Endometrium (tissue), 2 donors: ENCODE data around the gene MAP3K12.

Experiments
- FAIRE-seq: peaks from 2 replicates; lab custom pipeline; 2012; peaks lifted over from hg19 to GRCh38; lab: Jason Lieb, UNC
- donor health status: control.
- donor health status: control.

The MAP3K12 gene

GRCh38 chr12:53507603-53507885 is 8.3 kb upstream of the MAP3K12 start:
- no peak for FAIRE-seq

GRCh38 chr12:53506881-53507602 is 7.8 kb upstream of the MAP3K12 start, which contains the start of gene NPFF:
Gene NPFF (minus strand): TSS chr12:53507484. CDS start chr12:53507474, 10 bp downstream.
- no peak for FAIRE-seq

- FAIRE-seq, result no peak
These were observed 7.2 kb upstream of the MAP3K12 start for GRCh38 chr12:53506450-53506785.

- FAIRE-seq, result no peak
These were observed 6.5 kb upstream of the MAP3K12 start for GRCh38 chr12:53505555-53506449.

- FAIRE-seq, result no peak
These were observed 5.8 kb upstream of the MAP3K12 start for GRCh38 chr12:53505086-53505485.

- FAIRE-seq, result no peak
These were observed 5.0 kb upstream of the MAP3K12 start for GRCh38 chr12:53504004-53504920.

GRCh38 chr12:53502983-53503728 is 3.9 kb upstream of the MAP3K12 start:
- FAIRE-seq, result no peak

- FAIRE-seq, result no peak
These were observed 3.1 kb upstream of the MAP3K12 start for GRCh38 chr12:53502331-53502730.

GRCh38 chr12:53501615-53502181 is 2.4 kb upstream of the MAP3K12 start:
- FAIRE-seq, result no peak

GRCh38 chr12:53500776-53501614 is 1.7 kb upstream of the MAP3K12 start, which contains the start of gene TARBP2:
Gene TARBP2 (plus strand): TSS chr12:53501283. CDS start chr12:53501409, 126 bp downstream.
- peak; percentile 95 for FAIRE-seq

- no peak for FAIRE-seq
These were observed 1.0 kb upstream of the MAP3K12 start for GRCh38 chr12:53500142-53500775.

GRCh38 chr12:53498235-53498630 is 1.0 kb downstream of the MAP3K12 start:
- no peak for FAIRE-seq

GRCh38 chr12:53497461-53497860 is 1.8 kb downstream of the MAP3K12 start:
- no peak for FAIRE-seq

GRCh38 chr12:53496752-53497032 is 2.6 kb downstream of the MAP3K12 start:
- FAIRE-seq, result no peak

GRCh38 chr12:53495903-53496751 is 3.1 kb downstream of the MAP3K12 start:
- peak; percentile 53 for FAIRE-seq

GRCh38 chr12:53493610-53494391 is 5.5 kb downstream of the MAP3K12 start:
- no peak for FAIRE-seq

- no peak for FAIRE-seq
These were observed 6.2 kb downstream of the MAP3K12 start for GRCh38 chr12:53492830-53493609.

GRCh38 chr12:53492188-53492587 is 7.1 kb downstream of the MAP3K12 start:
- no peak for FAIRE-seq
